Ishikawa (cell line): ENCODE data around the gene TPST2.

Experiments
- CREB1 ChIP-seq: IDR thresholded peaks from 2 replicates; pipeline ENCODE4 v1.6.1; 2012; ENCODE audit warnings: low read depth
- EGR1 ChIP-seq: IDR thresholded peaks from 2 replicates; pipeline ENCODE4 v1.6.1; 2012
- EP300 ChIP-seq: IDR thresholded peaks from 2 replicates; pipeline ENCODE4 v1.6.1; 2012; ENCODE audit warnings: borderline replicate concordance
- FOXM1 ChIP-seq: IDR thresholded peaks from 2 replicates; pipeline ENCODE4 v1.6.1; 2012; ENCODE audit warnings: low read depth, borderline replicate concordance
- NFIC ChIP-seq: IDR thresholded peaks from 2 replicates; pipeline ENCODE4 v1.6.1; 2012
- RAD21 ChIP-seq: IDR thresholded peaks from 2 replicates; pipeline ENCODE4 v1.6.1; 2012; ENCODE audit warnings: low read depth
- TAF1 ChIP-seq: IDR thresholded peaks from 2 replicates; pipeline ENCODE4 v1.6.1; 2012; ENCODE audit warnings: low read depth, mild to moderate bottlenecking
- TCF12 ChIP-seq: IDR thresholded peaks from 2 replicates; pipeline ENCODE4 v1.6.1; 2012; ENCODE audit warnings: low read depth
- TEAD4 ChIP-seq: IDR thresholded peaks from 2 replicates; pipeline ENCODE4 v1.6.1; 2012
- YY1 ChIP-seq: IDR thresholded peaks from 2 replicates; pipeline ENCODE4 v1.6.1; 2012; ENCODE audit warnings: low read depth
- ZBTB7A ChIP-seq: IDR thresholded peaks from 2 replicates; pipeline ENCODE4 v1.6.1; 2012; ENCODE audit warnings: low read depth
- TF ChIP-seq, protein P1 (sequence below): IDR thresholded peaks from 2 replicates; pipeline ENCODE4 v1.6.1; 2012; ENCODE audit warnings: low read depth, mild to moderate bottlenecking
- TF ChIP-seq, protein P2 (sequence below): IDR thresholded peaks from 2 replicates; pipeline ENCODE4 v1.6.1; 2012
- TF ChIP-seq, protein P3 (sequence below): IDR thresholded peaks from 2 replicates; pipeline ENCODE4 v1.6.1; 2012

TPST2 gene

DNA sequence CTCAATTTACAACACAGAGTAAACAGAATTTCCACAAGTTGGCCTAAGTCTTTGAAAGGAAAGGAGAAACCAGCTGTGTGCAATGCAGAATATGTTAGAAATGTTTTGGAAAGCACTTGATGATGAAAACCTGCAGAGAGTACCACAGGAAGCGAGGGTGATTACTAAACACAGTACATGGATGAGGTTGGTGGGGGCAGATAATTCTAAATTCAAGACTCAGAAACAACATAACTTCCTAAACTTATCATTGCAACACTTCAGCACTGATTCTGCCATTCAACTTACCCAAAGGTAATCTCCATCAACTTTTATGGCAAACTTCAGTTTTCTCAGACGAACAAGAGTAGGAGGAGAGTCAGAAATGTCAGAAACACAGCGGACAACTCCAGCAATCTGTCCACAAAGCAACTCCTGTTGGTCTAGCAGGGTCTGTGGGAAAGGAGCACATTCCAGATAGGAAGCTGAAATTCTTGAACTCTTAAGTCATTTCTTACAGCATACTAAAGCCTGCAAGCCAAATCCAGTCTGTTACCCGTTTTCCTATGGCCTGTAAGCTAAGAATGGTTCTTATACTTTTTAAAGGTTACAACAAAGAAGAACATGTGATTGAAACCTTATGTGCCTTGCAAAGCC lies 113.1 kb downstream of the TPST2 start:
- no peak for TF ChIP-seq TEAD4
- TF ChIP-seq, protein P1, sequence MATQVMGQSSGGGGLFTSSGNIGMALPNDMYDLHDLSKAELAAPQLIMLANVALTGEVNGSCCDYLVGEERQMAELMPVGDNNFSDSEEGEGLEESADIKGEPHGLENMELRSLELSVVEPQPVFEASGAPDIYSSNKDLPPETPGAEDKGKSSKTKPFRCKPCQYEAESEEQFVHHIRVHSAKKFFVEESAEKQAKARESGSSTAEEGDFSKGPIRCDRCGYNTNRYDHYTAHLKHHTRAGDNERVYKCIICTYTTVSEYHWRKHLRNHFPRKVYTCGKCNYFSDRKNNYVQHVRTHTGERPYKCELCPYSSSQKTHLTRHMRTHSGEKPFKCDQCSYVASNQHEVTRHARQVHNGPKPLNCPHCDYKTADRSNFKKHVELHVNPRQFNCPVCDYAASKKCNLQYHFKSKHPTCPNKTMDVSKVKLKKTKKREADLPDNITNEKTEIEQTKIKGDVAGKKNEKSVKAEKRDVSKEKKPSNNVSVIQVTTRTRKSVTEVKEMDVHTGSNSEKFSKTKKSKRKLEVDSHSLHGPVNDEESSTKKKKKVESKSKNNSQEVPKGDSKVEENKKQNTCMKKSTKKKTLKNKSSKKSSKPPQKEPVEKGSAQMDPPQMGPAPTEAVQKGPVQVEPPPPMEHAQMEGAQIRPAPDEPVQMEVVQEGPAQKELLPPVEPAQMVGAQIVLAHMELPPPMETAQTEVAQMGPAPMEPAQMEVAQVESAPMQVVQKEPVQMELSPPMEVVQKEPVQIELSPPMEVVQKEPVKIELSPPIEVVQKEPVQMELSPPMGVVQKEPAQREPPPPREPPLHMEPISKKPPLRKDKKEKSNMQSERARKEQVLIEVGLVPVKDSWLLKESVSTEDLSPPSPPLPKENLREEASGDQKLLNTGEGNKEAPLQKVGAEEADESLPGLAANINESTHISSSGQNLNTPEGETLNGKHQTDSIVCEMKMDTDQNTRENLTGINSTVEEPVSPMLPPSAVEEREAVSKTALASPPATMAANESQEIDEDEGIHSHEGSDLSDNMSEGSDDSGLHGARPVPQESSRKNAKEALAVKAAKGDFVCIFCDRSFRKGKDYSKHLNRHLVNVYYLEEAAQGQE, result no peak
- TF ChIP-seq CREB1, result no peak
- TF ChIP-seq, protein P2, sequence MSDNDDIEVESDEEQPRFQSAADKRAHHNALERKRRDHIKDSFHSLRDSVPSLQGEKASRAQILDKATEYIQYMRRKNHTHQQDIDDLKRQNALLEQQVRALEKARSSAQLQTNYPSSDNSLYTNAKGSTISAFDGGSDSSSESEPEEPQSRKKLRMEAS, result no peak
- no peak for TF ChIP-seq YY1
- TF ChIP-seq EP300, result no peak
- no peak for TF ChIP-seq EGR1
- TF ChIP-seq TCF12, result no peak
- no peak for TF ChIP-seq FOXM1

DNA sequence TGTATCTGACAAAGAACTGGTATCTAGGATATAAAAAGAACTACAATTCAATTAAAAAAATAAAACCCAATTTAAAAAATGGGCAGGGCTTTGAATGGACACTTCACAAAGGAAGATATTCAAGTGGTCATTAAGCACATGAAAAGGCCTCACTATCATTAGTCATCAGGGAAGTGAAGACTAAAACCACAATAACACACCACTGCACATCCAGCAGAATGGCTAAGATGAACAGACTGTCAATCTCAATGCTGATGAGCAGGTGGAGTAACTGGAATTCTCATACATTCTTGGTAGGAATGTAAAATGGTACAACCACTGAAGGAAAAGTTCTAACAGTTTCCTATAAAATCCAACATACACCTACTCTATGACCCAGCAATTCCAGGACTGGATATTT lies 115.2 kb downstream of the TPST2 start:
- TF ChIP-seq NFIC, result no peak
- TF ChIP-seq, protein P3, sequence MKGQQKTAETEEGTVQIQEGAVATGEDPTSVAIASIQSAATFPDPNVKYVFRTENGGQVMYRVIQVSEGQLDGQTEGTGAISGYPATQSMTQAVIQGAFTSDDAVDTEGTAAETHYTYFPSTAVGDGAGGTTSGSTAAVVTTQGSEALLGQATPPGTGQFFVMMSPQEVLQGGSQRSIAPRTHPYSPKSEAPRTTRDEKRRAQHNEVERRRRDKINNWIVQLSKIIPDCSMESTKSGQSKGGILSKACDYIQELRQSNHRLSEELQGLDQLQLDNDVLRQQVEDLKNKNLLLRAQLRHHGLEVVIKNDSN, result no peak
- no peak for TF ChIP-seq YY1
- TF ChIP-seq EGR1, result no peak
- TF ChIP-seq TEAD4, result no peak
- no peak for TF ChIP-seq ZBTB7A
- TF ChIP-seq, protein P1, result no peak
- no peak for TF ChIP-seq TAF1
- no peak for TF ChIP-seq RAD21
- no peak for TF ChIP-seq CREB1
- no peak for TF ChIP-seq TCF12
- TF ChIP-seq FOXM1, result no peak
